SU-DHL-6 (cell line): ENCODE results near the gene SLC6A4.

Source experiments
- H2AFZ ChIP-seq: fragments of 200-600 bp; sonication (generic); 2 replicates; pipeline ENCODE4 v1.6.1; 2014; ENCODE audit warnings: low read depth, mild to moderate bottlenecking, moderate library complexity, mixed read lengths, antibody characterized with exemption, low read length; ENCODE audit not compliant: severe bottlenecking
- H3F3A ChIP-seq: fragments of 200-600 bp; shearing (Covaris generic); 2 replicates; pipeline ENCODE4 v1.6.0; 2016; ENCODE audit warnings: antibody characterized with exemption, mild to moderate bottlenecking; ENCODE audit not compliant: insufficient read depth
- H3K27ac ChIP-seq: fragments of 200-600 bp; sonication (generic); 2 replicates; pipeline ENCODE4 v1.5.1; 2016; ENCODE audit warnings: low read depth, mild to moderate bottlenecking, low read length, moderate library complexity, mixed read lengths
- H3K27me3 ChIP-seq: fragments of 200-600 bp; sonication (generic), shearing (Covaris generic); 2 replicates; pipeline ENCODE4 v1.6.0; 2014; ENCODE audit warnings: mild to moderate bottlenecking, low read length
- H3K36me3 ChIP-seq: fragments of 200-600 bp; sonication (generic); 2 replicates; pipeline ENCODE4 v1.6.1; 2014; ENCODE audit warnings: mild to moderate bottlenecking, low read length, mixed read lengths
- H3K4me2 ChIP-seq: fragments of 300-600, 200-600 bp; shearing (Covaris generic), sonication (generic); 2 replicates; pipeline ENCODE4 v1.6.0; 2014; ENCODE audit warnings: low read length, low read depth, mild to moderate bottlenecking; ENCODE audit not compliant: poor library complexity, severe bottlenecking
- H3K4me3 ChIP-seq: fragments of 200-600 bp; sonication (generic); 2 replicates; pipeline ENCODE4 v1.5.1; 2014; ENCODE audit warnings: antibody characterized with exemption, low read length, mild to moderate bottlenecking, mixed read lengths; ENCODE audit not compliant: insufficient read depth, poor library complexity, severe bottlenecking
- H3K79me2 ChIP-seq: fragments of 200-600 bp; sonication (generic); 2 replicates; pipeline ENCODE4 v1.6.1; 2014; ENCODE audit warnings: mild to moderate bottlenecking, low read length, moderate library complexity; ENCODE audit not compliant: insufficient read depth
- H3K9ac ChIP-seq: fragments of 200-600 bp; sonication (generic); 2 replicates; pipeline ENCODE4 v1.7.0; 2014; ENCODE audit warnings: mild to moderate bottlenecking, low read length
- H3K9me2 ChIP-seq: fragments of 200-600 bp; sonication (generic); replicated peaks from 2 replicates; pipeline ENCODE4 v1.6.1; 2014; ENCODE audit warnings: low read length; ENCODE audit not compliant: insufficient read depth
- H3K9me3 ChIP-seq: fragments of 200-600 bp; sonication (generic); 2 replicates; pipeline ENCODE4 v1.6.1; 2014; ENCODE audit warnings: low read length, mixed read lengths; ENCODE audit not compliant: insufficient read depth
- H4K20me1 ChIP-seq: fragments of 200-600 bp; sonication (generic); 2 replicates; pipeline ENCODE4 v1.6.1; 2014; ENCODE audit warnings: low read depth, mild to moderate bottlenecking, antibody characterized with exemption, low read length, moderate library complexity, mixed read lengths
- EZH2phosphoT487 ChIP-seq: fragments of 200-600 bp; sonication (generic), shearing (Covaris generic); conservative IDR thresholded peaks from 2 replicates; pipeline ENCODE4 v1.6.1; 2018; ENCODE audit warnings: mild to moderate bottlenecking, antibody characterized with exemption, low read length, moderate library complexity, mixed read lengths
- TF ChIP-seq, protein P1 (sequence below): fragments of 200-600 bp; sonication (generic); IDR thresholded peaks from one replicate; pipeline ENCODE4 v1.5.1; 2017; ENCODE audit warnings: antibody characterized with exemption, mild to moderate bottlenecking, low read length, moderate library complexity; ENCODE audit not compliant: insufficient read depth, poor library complexity, severe bottlenecking

The SLC6A4 gene

DNA sequence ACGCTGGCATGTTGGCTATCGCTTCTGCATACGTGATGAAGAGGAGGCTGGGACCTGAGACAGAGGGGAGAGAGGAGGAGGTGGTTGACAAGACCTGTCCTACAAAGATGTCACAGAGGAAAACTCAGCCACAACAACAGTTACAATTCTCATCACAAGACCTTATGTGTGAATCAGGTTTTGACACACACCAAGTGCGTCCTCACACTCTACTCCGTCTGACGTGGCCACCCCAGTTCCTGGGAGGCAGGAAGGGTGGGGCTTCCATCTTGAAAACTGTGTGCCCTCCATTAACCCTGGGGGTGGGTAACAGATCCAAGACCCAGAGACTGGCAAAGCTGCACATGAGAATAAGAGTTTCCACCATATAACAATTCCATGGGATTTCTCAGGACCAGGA, 24.1 kb downstream of the SLC6A4 start:
- Histone ChIP-seq H3K27me3 (no peaks in the 10 kb centered on the region), H3K4me3 (no peak overlapping the region), H3K9me3 (no peaks in the 10 kb centered on the region), H3K36me3 (no peaks in the 10 kb centered on the region), H3K9ac (no peak overlapping the region), H3K27ac (no peak overlapping the region), H3F3A (no peaks in the 10 kb centered on the region), H3K79me2 (no peaks in the 10 kb centered on the region), H2AFZ (no peak overlapping the region), H3K4me2 (no peak overlapping the region), H3K9me2 (no peaks in the 10 kb centered on the region), H4K20me1 (no peaks in the 10 kb centered on the region)
- TF ChIP-seq, protein P1, sequence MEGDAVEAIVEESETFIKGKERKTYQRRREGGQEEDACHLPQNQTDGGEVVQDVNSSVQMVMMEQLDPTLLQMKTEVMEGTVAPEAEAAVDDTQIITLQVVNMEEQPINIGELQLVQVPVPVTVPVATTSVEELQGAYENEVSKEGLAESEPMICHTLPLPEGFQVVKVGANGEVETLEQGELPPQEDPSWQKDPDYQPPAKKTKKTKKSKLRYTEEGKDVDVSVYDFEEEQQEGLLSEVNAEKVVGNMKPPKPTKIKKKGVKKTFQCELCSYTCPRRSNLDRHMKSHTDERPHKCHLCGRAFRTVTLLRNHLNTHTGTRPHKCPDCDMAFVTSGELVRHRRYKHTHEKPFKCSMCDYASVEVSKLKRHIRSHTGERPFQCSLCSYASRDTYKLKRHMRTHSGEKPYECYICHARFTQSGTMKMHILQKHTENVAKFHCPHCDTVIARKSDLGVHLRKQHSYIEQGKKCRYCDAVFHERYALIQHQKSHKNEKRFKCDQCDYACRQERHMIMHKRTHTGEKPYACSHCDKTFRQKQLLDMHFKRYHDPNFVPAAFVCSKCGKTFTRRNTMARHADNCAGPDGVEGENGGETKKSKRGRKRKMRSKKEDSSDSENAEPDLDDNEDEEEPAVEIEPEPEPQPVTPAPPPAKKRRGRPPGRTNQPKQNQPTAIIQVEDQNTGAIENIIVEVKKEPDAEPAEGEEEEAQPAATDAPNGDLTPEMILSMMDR, result no peak
- no peak for TF ChIP-seq EZH2phosphoT487

DNA sequence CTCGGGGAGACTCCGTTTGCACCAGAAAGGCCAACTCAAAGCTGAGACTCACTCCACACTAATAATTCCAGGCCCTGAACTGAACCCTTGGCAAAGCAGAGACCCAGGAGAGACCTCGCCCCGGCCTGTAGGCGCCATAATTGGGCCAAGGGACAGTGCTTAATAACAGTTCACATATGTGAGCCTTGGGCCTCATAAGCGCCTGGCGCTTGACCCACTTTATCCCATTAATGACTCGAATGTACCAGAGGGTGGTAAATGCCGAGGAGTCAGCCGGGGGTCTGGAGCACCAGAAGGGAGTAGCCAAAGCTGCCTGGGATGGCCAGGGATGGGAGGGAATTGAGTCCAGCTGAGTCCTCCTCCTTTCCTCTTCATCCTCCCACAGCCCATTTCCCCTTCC, 24.6 kb downstream of the SLC6A4 start:
- H4K20me1 ChIP-seq, result no peaks in the 10 kb centered on the region
- H3K36me3 ChIP-seq, result no peaks in the 10 kb centered on the region
- H3F3A ChIP-seq, result no peaks in the 10 kb centered on the region
- TF ChIP-seq EZH2phosphoT487, result no peak
- TF ChIP-seq, protein P1, result no peak
- H3K9ac ChIP-seq, result no peak overlapping the region
- H3K4me2 ChIP-seq, result no peak overlapping the region
- no peaks in the 10 kb centered on the region for H3K79me2 ChIP-seq
- H3K9me2 ChIP-seq, result no peaks in the 10 kb centered on the region
- H3K9me3 ChIP-seq, result no peaks in the 10 kb centered on the region
- no peak overlapping the region for H3K4me3 ChIP-seq
- no peaks in the 10 kb centered on the region for H3K27me3 ChIP-seq
- H3K27ac ChIP-seq, result no peak overlapping the region
- H2AFZ ChIP-seq, result no peak overlapping the region

GRCh38 chr17:30210366-30210765, 25.1 kb downstream of the SLC6A4 start:
- Histone ChIP-seq H3K4me2 (no peak overlapping the region), H3K27me3 (no peaks in the 10 kb centered on the region), H4K20me1 (no peaks in the 10 kb centered on the region)

More at GRCh38 chr17:30210366-30210765, 25.1 kb downstream of the SLC6A4 start:
- no peak for TF ChIP-seq EZH2phosphoT487
- TF ChIP-seq, protein P1, result no peak
- Histone ChIP-seq H3K79me2 (no peaks in the 10 kb centered on the region), H3K9me3 (no peaks in the 10 kb centered on the region), H3K9me2 (no peaks in the 10 kb centered on the region), H2AFZ (no peak overlapping the region), H3K36me3 (no peaks in the 10 kb centered on the region), H3K4me3 (no peak overlapping the region), H3K9ac (no peak overlapping the region), H3K27ac (no peak overlapping the region), H3F3A (no peaks in the 10 kb centered on the region)
